GF-D8 (cell line): ENCODE measurements around the gene EPS8L1.
A peak's percentile ranks its signal among the peaks of the same experiment; 100 is the strongest.
"Not testable (repeated sequence)": the region's sequence is repeated elsewhere in the genome, so short reads cannot be mapped to it uniquely, and the experiment has no call there.

ENCODE experiments used
- DNase-seq: peaks from one replicate; lab custom pipeline; 2025; lab: John Stamatoyannopoulos, UW

EPS8L1 gene

DNA sequence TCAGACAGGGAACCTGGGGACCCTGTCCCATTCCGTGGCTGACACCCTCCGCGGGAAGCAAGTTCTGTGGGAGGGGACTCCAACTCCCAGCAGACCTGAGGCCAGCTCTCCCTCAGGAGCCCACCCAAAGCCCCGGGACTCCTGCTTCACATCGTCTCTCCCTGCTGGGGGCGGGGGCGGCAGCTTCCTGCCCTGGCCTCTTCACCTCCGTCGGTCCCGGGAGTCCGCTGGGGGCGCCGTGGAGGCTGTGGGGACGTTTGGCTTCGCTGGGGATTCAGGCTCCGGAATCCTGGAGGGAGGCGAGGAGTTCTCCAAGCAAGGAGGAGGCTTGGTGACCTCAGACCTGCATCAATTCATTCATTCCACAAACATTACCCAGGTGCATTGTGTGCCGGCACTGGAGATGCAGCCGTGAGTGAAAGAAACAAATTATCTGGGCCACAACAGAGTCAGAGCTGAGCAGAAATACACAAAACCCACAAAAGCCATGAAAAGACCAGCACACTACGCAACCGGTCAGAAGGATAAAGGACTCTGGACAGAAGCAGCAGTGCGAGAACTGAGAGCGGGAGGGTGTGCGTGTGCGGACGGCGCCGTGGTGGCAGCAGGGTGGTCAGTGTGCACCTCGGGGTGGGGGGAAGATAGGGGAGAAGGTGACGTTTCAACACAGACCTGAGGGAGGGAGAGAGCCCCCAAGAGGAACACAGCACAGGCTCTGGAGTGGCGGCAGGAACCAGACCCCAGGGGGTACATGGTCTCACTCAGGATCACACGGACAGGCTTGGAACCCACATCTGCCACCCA lies 19.0 kb downstream of the EPS8L1 start:
- no peak for DNase-seq

DNA sequence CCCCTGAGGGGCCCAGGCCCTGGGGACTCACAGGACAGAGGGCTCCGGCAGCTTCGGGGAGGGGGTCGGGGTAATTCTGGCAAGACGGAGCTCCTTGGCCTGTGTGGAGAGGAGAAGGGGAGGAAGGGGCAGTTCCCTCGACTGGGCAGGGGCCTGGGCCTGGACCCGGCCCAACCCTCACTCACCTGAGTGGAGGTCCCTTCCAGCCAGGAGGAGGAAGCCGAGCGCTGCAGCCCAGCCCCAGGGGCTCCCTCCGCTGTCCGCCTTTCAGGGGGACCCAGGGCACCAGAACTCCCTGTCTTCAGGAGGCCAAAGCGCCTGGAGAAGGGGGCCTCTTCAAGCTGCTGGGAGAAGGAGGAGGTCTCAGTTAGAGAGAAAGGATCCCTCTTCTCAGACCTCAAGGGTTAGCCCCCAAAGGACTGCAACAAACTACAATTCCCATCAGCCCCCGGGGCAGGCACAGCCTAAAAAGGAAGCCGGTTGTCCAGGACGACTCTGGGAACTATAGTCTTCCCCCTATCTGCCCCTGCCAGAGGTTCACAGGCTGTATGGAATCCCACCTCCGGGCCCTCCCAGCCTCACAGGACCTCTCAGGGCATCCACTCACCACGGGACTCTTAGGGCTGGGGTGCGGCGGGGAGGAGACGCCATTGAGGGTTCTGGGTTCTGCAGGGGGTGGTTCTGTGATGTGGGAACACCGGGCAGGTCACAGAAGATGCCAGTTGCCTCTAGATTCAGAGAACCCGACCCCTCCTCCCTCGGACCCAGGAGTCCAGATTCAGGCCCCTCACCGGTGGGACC lies 19.8 kb downstream of the EPS8L1 start:
- no peak for DNase-seq

DNA sequence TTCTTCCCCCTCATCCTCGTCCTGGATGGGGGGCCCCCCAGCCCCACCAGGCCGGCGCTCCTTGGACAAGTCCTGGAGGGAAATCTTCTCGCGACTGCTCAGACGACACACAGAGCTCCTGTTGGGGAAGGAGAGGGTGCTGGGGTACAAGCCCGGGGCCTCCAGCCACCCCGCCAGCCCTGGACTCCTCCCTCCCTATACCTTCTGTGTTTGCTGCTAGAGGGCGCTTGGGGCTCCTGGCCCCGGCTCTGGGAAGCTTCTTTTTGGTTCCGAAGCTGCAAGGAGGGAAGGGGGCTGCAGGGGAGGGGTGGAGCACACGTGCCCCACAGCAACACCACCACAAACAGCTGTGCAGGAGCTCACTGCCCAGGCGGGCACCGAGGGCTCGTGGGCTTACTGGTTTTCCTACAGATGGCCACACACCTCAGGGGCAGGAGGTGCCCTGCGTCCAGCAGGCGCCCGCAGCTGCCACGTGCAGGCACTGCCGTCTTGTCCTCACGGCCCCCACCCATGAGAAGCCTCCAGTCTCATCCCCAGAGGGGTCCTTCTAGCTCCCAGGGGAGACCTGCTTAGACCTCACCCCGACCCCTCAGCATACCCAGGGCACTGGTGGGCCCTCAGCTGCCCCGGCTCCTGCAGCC lies 20.5 kb downstream of the EPS8L1 start:
- DNase-seq: no peak

DNA sequence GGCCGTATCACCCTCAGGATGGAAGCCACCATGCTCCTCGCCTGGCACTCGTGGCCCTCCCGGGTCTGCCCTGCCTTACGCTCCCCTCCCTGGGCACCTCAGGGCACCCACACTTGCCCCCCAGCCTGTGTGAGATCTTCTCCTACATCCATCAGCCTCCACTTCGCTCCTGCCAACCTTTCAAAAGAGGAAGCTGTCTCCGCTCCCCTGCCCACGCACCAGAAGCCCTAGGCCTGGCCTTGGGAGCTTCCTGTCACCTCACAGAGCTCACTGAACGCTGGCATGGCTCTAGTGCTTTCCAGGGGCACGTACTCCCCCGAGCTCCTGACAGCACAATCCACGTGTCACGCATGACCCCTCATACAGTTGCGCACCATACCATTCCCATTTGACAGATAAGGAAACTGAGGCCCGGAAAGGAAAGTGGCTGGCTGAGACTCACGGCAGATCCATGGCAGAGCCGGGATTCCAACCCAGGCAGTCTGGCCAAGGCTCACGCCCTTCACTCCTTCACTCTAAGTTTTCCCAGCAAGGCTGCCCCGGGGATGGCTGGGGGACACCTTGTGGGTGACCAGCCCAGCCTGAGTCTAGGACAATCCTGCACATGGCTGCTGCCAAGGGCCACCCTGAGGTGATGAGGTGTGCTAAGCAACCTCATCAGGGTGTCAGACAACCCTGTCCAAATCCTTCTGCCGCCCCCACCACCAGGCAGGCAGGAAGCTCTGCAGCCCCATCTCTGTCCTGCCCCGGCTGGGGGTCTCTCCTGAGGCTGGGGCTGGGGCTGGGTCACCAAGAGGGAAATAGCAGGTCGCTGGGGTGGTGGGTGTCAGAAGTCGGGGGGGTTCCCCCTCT lies 22.4 kb downstream of the EPS8L1 start:
- DNase-seq: peak; percentile 60

DNA sequence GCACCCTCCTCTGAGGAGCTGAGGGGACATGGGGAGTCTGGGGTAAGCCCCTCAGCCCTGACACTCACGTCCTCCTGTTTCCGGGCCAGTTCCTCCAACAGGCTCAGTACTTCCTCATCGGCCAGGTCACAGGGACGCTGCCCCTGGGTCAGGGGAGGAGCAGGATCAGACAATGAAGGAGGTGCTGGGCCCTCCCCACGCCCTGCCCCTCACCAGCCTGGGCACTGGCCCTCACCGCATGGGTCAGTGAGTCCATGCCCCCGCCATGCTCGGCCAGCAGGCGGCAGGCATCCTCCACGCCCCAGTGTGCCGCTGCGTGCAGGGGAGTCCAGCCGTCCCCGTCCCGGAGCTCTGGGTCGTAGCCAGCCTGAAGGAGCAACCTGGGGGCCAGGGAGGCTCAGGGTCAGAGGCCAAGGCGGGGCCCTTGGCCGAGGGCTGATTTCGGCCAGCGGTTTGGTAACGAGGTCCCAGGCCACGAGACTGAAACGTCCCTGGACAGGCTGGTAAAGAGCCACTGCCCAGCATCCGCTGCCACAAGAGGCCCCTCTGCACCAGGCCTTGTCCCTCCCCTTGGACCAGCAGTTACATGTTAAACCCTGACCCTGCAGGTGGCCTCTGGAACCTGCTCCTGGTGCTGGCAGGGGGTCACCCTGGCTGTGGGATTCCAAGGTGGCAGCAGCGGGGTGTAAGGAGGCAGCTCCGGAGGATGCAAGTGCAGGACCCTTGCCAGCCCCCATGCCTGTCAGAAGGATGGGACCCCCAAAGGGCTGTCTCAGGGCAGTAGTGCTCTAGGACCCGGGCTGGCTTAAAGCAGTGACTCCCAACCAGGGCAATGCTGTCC lies 23.3 kb downstream of the EPS8L1 start:
- DNase-seq: no peak

DNA sequence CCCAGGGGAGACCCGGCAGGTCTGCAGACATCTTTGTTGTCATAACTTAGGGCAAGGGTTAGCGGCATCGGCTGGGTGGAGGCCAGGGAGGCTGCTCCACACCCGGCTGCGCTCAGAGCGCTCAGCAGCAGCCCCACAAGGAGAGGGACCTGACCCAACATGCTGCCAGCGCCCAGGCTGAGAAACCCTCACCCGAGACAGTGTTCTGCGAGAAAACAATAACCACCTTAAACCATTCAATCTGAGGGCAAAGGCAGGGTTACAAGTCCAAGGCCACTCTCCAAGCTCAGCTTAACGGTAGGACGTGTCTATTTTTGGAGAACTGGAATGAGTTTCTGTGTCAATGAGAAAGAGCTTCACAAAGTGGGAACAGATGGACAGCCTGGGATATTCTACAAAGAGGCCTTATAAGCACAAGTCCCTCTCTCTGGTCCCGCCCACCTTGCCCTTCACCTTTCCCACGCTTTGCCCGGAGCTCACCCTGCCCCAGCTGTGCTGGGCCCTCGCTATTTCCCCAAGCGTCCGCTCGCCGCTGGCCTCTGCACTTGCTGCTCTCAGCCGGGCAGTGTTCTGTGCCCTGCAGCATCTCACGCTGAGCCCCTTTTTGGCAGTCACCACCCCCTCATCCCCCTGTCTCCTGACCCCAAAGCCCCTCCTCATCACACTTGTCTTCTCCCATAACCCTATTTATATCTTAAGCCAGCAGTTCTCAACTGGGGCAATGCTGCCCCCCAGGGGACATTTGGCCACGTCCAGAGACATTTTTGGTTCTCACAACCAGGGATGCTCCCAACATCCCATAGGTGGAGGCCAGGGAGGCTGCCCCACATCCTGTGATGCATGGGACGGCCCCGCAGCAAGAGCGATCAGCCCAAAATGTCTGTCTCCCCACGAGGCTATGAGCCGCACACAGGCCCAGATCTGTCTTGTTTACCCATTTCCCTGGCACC lies 24.2 kb downstream of the EPS8L1 start:
- DNase-seq: no peak

DNA sequence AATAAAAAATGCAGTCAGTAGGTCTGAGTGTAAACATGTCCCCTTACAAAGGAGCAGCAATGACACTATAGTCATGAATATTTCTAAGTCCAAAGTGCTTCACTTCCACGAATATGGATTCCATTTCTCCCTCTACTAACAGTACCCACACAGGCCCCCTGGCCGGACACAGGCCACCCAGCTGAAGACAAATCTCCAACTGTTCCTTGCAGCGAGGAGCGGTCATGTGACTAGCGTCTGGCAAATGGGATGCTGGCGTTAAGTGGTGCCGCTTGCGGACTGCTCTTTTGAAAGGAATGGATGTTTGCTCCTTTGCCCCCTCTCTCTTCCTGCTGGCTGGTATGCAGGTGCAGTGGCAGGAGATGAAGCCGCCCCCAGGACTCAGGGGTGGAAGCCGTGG lies 25.6 kb downstream of the EPS8L1 start:
- no peak for DNase-seq

DNA sequence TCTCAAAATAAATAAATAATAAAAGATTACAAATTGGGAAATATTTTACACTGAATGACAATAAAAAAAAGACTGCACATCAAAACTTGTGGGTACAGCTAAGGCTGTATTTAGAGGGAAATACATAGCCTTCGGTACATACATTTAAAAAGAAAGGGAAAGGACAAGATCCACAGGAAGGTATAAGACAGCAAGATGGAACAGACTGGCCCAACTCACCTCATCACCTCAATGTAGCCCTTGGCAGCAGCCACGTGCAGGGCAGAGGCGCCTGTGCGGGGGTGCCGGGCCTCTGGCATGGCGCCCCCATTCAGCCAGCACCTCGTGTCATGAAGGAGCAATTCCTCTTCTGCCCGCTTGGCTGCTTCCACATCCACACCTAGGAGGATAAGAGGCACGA lies 27.5 kb downstream of the EPS8L1 start:
- no peak for DNase-seq

DNA sequence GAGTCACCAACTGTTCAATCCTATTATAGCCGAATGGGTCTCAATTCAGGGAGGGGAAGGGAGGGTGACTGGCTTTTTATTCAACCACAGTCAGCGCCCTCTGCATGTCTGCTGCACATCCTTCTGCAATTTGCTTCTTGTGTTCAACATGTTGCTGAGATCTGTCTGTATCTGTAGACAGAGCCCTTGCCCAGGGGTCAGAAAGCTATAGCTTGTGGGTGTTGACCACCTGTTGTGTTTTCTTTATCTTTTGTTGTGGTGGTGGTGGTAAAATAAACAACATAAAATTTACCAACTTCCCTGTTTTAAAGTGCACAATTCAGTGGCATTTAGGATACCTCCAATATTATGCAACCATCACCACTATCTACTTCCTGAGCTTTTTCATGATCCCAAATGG lies 29.6 kb downstream of the EPS8L1 start:
- no peak for DNase-seq

DNA sequence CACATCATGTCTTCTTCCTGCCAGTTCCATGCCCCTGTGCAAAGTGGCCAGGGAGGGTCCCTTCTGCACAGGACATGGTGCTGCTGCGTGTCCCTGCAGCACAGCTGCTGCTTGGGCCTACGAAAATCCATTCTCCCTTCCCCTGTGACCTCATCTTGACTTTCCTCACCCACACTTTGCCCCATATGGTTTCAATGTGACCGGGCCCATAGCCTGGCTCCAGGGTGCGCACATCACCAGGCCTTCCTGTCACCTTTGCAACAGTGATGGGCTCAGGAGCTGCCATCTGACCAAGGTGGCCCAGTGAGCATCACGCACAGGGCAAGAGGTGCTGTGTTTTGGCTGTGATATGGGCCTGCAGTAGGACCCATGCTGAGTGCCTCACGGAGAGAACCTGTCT lies 30.9 kb downstream of the EPS8L1 start:
- DNase-seq: no peak

DNA sequence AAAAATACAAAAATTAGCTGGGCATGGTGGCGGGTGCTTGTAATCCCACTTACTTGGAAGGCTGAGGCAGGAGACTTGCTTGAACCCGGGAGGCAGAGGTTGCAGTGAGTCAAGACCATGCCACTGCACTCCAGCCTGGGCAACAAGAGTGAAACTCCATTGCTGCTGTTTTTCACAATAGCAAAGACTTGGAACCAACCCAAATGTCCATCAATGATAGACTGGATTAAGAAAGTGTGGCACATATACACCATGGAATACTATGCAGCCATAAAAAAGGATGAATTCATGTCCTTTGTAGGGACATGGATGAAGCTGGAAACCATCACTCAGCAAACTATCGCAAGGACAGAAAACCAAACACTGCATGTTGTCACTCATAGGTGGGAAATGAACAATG lies 31.6 kb downstream of the EPS8L1 start:
- DNase-seq: not testable (repeated sequence)

DNA sequence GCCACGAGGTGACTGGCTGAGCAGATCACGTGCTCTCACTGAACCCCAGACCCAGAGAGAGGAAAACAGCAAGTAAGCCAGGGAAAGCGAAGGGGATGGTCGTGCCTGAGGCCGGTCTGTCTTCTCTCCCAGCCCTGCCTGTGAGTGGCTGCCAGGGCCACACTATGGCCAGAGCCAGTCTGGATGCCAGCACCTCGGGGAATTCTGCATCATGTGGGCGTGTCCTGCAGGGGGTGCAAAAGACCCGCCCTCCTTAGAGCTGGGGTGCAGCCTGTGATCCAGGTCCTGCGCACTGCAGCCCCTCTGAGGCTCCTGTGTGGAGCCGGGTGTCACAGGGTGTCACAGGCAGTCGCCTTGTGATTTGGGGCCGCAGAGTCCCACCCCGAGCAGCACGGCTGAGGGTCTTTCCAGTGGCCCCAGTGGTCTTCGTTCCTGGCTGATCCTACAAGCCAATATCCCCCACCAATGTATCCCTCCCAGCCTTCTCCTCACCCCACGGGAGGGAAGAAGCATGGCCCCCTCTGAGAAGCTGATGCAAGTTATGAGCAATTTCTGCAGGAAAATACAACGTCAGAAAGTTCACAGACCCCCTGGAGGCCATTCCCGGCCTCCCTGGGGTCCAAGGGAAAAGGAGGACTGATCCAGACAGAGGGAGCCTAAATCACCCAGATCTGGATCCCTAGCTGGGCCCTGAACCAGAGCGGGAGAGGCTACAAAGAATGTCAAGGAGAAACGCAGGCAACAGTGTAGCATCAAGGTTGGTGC lies 34.0 kb downstream of the EPS8L1 start:
- no peak for DNase-seq

DNA sequence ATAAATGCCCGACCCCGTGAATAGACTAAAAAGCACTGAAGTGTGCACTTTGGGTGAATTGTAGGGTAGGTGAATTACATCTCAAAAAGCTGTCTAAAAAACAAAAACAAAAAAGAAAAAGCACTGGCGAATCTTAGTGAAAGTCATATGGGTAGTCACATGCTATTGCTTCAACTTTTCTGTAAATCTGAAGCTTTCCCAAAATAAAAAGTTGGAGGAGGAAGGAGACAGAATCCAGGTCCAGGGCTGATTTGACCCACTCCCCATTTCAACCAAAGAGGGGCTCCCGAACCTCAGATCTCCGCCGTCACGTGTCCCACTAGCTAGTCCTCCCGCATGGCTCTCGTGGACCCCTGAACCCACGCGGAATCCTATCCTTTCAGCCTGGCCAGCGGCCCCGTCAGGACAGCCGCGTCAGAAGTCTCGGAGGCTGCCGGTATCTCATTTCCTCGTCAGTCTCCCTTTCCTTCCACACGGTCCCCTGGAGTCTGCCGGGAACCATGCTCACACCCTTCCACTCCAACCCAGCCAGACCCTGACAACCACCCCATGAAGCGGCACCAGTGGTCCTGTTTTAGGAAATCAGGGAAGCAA lies 35.7 kb downstream of the EPS8L1 start:
- DNase-seq: no peak

DNA sequence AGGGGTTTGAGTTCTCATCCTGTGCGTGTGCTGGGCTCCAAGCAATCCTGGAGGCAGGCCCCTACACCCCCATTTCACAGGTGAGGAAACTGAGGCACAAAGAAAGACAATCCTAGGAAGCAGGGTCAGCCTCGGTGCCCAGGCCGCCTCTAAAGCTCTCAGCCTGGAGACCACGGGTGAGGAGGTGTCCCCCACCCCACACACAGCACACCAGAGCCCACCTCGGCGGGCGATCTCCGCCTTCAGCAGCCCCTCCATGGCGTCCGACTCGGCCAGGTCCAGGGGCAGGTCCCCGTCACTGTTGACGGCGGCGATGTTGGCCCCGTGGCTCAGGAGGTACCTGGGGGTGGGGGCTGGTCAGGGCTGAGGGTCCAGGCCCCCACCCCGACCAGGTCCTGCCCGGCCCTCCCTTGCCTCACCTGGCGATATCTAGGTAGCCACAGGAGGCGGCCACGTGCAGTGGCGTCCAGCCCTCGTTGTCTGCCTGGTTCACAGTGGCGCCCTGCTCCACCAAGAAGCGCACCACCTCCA lies 36.6 kb downstream of the EPS8L1 start:
- DNase-seq: no peak

DNA sequence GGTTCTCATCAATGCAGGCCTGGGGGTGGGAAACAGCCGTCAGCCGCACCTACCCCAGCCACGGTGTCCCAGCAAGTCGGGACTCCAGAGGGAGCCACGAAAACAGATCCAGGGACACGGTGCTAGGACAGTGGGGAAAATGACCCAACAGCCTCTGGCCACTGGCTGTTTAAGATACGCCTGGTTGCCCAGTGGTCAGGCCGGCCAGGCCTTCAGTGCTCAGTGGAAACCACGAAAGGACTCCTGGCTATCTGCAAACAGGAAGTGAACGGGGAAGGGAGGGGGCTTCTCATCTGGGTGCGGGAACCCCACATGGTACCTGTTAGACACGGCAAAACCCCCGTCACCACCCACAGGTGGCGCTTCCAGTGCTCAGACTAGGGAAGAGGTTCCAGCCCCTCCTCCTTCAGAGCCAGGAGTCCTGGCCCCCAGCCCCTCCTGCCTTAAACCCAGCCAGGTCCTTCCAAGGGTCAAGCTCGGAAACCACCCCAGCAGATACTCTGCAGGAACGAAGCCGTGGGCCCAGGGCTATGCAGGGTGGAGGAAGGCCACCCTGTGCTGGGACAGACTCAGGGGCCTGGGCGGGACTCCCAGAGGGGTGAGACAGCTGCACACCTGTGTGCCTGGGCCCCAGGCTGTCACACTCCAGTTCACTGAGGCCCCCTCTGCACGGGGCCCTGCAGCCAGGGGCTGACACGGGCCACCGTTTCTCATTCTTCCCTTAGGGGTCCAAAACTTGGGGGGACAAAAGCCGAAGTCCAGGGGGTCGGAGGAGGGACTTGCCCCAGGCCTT lies 37.3 kb downstream of the EPS8L1 start:
- no peak for DNase-seq

DNA sequence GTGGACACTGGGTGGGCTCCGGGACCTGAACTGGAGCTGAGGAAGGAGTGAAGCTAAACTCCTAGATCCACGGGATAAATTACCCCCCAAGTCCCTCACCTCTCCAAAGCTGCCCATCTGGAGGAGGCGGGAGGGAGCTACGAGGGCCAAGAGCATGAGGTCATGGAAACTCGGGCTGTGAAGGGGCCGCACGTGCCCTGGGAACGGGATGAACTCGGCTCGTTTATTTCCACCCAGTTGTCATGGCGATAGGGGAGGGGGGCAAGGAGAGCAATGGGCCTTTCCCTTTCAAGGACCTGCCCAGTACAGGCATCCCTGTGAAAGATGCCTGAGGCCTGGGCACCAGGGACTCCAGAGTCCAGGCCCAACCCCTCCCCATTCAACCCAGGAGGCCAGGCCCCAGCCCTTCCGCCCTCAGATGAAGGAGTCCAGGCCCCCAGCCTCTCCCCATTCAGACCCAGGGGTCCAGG lies 37.9 kb downstream of the EPS8L1 start:
- no peak for DNase-seq

DNA sequence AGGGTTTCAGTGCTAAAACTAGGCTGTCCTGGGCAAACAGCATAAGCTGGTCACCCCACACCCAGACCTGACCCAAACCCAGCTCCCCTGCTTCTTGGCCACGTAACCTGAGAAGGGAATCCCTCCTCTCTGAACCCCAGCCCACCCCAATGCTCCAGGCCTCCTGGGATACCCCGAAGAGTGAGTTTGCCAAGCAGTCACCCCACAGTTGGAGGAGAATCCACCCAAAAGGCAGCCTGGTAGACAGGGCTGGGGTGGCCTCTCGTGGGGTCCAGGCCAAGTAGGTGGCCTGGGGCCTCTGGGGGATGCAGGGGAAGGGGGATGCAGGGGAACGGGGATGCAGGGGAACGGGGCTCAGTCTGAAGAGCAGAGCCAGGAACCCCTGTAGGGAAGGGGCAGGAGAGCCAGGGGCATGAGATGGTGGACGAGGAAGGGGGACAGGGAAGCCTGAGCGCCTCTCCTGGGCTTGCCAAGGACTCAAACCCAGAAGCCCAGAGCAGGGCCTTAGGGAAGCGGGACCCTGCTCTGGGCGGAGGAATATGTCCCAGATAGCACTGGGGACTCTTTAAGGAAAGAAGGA lies 39.0 kb downstream of the EPS8L1 start:
- no peak for DNase-seq
